ENCODE measurements around the gene UFD1. TPM values are rescaled to one million over a fixed set of nuclear protein-coding genes. Genes with fewer than 3 reads are reported as not detected.

UFD1 gene
- total and polyA plus RNA-seq, 2 of the 4 experiments (the other 2 are of a cell fraction), result 149 to 152 TPM

GRCh38 chr22:19503869-19504268 is 24.9 kb upstream of the UFD1 start:
- CTCF ChIA-PET, result no interaction called here
- Histone ChIP-seq H4K20me1 (ENCODE audit: insufficient read depth, low read length) (no peaks in the 10 kb centered on the region), H3K4me3 (ENCODE audit: insufficient read depth, low read depth, low read length) (no peak overlapping the region), H3K14ac (replicated peaks; ENCODE audit: low read depth, low read length) (no peak overlapping the region), H4K5ac (ENCODE audit: low read depth, low read length) (no peak overlapping the region), H4K8ac (ENCODE audit: low read depth in 2 of 2, low read length in 2 of 2) (no peak overlapping the region), H2AK9ac (replicated peaks; ENCODE audit: low read depth, low read length, poor library complexity) (no peak overlapping the region), H2BK120ac (ENCODE audit: low read depth, low read length) (no peak overlapping the region), H3K79me1 (ENCODE audit: low read depth in 1 of 2, low read length in 2 of 2) (no peaks in the 10 kb centered on the region), H2BK15ac (ENCODE audit: low read depth, low read length) (no peak overlapping the region), H2BK20ac (ENCODE audit: low read depth, low read length) (no peak overlapping the region), H3K4me2 (ENCODE audit: low read depth, low read length) (no peak overlapping the region), H2AFZ (replicated peaks; ENCODE audit: low read length, poor library complexity) (no peak overlapping the region), H3K4ac (ENCODE audit: low read depth, low read length) (no peak overlapping the region), H4K91ac (ENCODE audit: insufficient read depth, low read depth, low read length) (no peak overlapping the region), H2BK5ac (ENCODE audit: low read depth, low read length, poor library complexity, severe bottlenecking) (no peak overlapping the region), H3K56ac (ENCODE audit: extremely low read depth, insufficient read depth, low read length) (no peak overlapping the region), H3K4me1 (ENCODE audit: control insufficient read depth, insufficient read depth, low read length) (no peaks in the 10 kb centered on the region), H3K23ac (ENCODE audit: low read depth, low read length) (no peak overlapping the region), H3K27ac (ENCODE audit: insufficient read depth, low read length) (no peak overlapping the region), H3K9me3 (ENCODE audit: control insufficient read depth, insufficient read depth, low read length) (no peaks in the 10 kb centered on the region), H3K9me1 (ENCODE audit: insufficient read depth, low read length) (no peaks in the 10 kb centered on the region), H3K9ac (ENCODE audit: low read depth, low read length) (no peak overlapping the region), H3K36me3 (ENCODE audit: control insufficient read depth, insufficient read depth, low read length) (peaks cover 3% of the 10 kb centered on the region; the same call in 1 of the 2 replicates), H2AK5ac (ENCODE audit: low read depth, low read length) (no peak overlapping the region), H3K27me3 (ENCODE audit: control insufficient read depth, insufficient read depth, low read length) (no peaks in the 10 kb centered on the region), H3K18ac (ENCODE audit: low read depth, low read length) (no peak overlapping the region)
- intact Hi-C loops (cut with micrococcal nuclease), result no loop called here
- 95% methylated on average over 3 of the region's 9 CpGs; no CpG with 5 or more reads in 1 of the 2 experiments for WGBS, 2 experiments (ENCODE audit: extremely low coverage in 2 of 2, insufficient read length in 1 of 2)
- DNase-seq, result no peak
- in situ Hi-C loops (cut with MboI; ENCODE audit: low sequenced_read_pairs), result no loop called here
- no TSS peak for BruUV-seq (replicated peaks)
- TF ChIP-seq ELK1 (IDR thresholded peaks at IDR 0.05; ENCODE audit: borderline replicate concordance, low read depth, low read length) (no peak), NFE2L2 (IDR thresholded peaks at IDR 0.05; ENCODE audit: low read depth, low read length) (no peak)
- dilution Hi-C loops (cut with HindIII; ENCODE audit: low sequenced_read_pairs, unreplicated experiment), result no loop called here
- ATAC-seq (ENCODE audit: low read depth), result no peak
- POLR2A ChIA-PET (ENCODE audit: unreplicated experiment), result no interaction called here
